Fibroblast of pulmonary artery (primary cell): Measurements from ENCODE around the gene UGCG.
A peak's percentile ranks its signal among the peaks of the same experiment; 100 is the strongest.
"Not testable (repeated sequence)": the region's sequence is repeated elsewhere in the genome, so short reads cannot be mapped to it uniquely, and the experiment has no call there.

Source experiments
- DNase-seq: peaks from one replicate; pipeline ENCODE4 v3.0.0-alpha.2; 2010; ENCODE audit warnings: low read depth
- H3K4me3 ChIP-seq: replicated peaks from 2 replicates; pipeline ENCODE4 v1.5.1; 2011; ENCODE audit warnings: low read depth, mild to moderate bottlenecking, control low read depth, low read length, moderate library complexity
- CTCF ChIP-seq: IDR thresholded peaks from 2 replicates; pipeline ENCODE4 v1.5.1; 2011; ENCODE audit warnings: mild to moderate bottlenecking, control low read depth, low read length, inconsistent platforms; ENCODE audit errors: missing control alignments

UGCG gene

DNA sequence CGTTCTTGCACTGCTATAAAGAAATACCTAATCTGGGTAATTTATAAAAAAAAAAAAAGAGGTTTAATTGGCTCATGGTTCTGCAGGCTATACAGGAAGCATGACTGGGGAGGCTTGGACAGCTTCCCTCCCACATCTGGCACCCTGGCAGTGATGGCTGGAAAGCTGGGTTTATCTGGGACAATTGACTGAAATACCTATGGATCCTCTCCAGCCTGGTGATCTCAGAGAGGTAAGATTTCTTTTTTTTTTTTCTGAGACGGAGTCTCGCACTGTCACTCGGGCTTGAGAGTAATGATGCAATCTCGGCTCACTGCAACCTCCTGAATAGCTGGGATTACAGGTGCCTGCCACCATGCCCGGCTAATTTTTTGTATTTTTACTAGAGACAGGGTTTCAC is 22.7 kb upstream of the UGCG start:
- H3K4me3 ChIP-seq = no peak overlapping the region
- DNase-seq = peak; percentile 28
- no peak for TF ChIP-seq CTCF

DNA sequence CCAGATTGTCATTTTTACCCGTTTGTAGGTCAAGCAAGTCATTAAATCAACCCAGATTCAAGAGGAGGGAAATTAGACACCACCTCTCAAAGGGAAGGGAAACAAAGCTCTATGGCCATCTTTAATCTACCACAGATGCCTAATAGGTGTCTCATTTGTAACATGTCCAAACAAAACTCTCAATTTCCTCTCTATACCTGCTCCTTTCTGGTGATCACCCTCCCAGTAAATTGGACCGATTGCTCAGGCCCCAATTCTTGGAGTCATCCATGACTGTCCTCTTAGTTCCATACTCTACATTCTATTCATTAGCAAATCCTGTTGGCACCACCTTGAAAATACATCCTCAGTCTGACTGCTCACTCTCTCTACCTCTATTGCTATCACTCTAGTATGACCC is 22.1 kb upstream of the UGCG start:
- H3K4me3 ChIP-seq = no peak overlapping the region
- no peak for TF ChIP-seq CTCF
- DNase-seq = no peak

DNA sequence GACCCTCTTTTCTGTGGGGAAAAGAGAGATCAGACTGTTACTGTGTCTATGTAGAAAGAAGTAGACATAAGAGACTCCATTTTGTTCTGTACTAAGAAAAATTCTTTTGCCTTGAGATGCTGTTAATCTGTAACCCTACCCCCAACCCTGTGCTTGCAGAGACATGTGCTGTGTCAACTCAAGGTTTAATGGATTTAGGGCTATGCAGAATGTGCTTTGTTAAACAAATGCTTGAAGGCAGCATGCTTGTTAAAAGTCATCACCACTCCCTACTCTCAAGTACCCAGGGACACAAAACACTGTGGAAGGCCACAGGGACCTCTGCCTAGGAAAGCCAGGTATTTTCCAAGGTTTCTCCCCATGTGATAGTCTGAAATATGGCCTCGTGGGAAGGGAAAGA is 21.3 kb upstream of the UGCG start:
- DNase-seq, H3K4me3 ChIP-seq: not testable (repeated sequence)

DNA sequence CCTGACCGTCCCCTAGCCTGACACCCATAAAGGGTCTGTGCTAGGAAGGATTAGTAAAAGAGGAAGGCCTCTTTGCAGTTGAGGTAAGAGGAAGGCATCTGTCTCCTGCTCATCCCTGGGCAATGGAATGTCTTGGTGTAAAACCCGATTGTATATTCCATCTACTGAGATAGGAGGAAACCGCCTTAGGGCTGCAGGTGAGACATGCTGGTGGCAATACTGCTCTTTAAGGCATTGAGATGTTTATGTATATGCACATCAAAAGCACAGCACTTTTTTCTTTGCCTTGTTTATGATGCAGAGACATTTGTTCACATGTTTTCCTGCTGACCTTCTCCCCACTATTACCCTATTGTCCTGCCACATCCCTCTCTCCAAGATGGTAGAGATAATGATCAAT is 20.9 kb upstream of the UGCG start:
- not testable (repeated sequence) for H3K4me3 ChIP-seq, DNase-seq

DNA sequence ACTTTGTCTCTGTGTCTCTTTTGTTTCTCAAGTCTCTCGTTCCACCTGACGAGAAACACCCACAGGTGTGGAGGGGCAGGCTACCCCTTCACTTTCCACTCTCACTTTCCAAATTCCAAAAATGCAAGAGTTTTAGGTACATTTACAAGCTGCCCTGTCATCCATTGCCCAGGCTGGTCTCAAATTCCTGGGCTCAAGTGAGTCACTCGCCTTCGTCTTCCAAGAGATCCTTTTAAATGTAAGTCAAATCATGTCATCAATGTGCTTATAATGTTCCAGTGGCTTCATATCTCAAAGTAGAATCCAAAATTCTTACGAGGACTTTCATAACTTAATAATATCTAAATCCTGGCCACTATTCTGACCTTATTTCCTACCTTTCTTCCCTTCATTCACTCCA is 20.4 kb upstream of the UGCG start:
- no peak overlapping the region for H3K4me3 ChIP-seq

DNA sequence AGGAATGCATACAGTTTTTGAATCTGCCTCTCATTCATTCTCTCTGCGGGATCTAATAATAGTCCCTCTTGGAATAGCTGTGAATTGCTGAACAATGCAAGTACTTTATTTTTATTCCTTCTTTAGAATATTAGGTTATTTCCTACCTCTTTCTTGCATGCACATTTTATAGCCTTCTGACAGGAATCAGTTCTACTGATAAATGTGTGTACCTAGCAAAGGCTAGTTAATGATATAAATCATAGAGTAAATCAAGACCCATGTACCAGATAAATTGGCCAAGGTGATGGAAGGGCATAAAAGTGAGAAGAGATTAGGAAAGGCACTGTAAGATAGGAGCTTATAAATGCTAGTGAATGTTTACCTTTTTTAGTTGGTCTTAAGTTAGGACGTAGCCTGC is 19.2 kb upstream of the UGCG start:
- no peak for TF ChIP-seq CTCF
- no peak for DNase-seq
- no peak overlapping the region for H3K4me3 ChIP-seq

More for the DNA sequence above, 20.4 kb upstream of the UGCG start:
- TF ChIP-seq CTCF = no peak
- DNase-seq = no peak

DNA sequence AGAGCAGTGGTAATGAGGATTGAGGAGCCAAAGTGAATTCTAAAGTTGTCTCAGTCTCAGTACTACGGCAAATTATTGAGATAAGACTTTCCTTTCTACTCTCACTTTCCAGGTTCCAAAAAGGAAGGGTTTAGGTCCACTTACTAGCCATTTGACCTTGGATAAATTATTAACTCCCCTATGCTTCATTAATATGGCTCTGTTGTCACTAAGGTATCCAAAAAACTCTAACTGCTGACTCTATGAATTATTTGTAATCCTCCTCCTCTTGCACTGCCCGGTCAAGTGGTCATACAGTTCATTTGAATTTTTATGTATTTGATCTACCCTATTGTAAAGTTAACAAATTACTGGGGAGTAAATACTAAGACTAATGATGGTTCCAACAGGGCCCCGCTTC is 17.7 kb upstream of the UGCG start:
- DNase-seq = no peak
- TF ChIP-seq CTCF = no peak

DNA sequence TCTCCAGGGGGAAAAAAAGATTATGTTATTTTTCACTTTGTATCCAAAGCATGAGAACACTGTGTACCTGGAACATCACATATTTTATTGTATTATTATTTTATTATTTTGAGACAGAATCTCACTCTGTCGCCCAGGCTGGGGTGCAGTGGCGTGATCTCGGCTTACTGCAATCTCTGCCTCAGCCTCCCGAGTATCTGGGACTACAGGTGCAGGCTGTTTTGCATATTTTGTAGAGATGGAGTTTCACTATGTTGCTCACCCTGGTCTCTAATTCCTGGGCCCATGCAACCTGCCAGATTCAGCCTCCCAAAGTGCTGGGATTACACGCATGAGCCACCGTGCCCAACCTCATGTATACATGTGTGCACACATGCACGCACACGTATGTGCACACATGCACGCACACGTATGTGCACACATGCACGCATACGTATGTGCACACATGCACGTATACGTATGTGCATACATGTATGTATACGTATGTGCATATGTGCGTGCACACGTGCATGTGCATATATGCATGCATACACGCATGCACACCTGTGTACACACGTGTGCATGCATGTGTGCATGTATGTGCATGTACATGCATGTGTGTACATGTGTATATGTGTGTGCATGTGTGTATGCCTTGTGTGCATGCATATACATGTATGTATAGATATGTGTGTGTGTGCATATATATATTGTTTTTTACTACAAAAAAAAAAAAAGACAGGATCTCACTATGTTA is 9.5 kb upstream of the UGCG start:
- TF ChIP-seq CTCF = no peak
- H3K4me3 ChIP-seq = no peak overlapping the region
- no peak for DNase-seq

More for the DNA sequence above, 17.7 kb upstream of the UGCG start:
- no peak overlapping the region for H3K4me3 ChIP-seq
